ENCODE results near the gene DENND2D. TPM values are rescaled to one million over a fixed set of nuclear protein-coding genes. Genes with fewer than 3 reads are reported as not detected.
A peak's percentile ranks its signal among the peaks of the same experiment; 100 is the strongest.

The DENND2D gene
- total and polyA plus RNA-seq, 10 of the 15 experiments (the other 5 are each of a cell fraction or from before 2014, with no cell fraction given): 149 to 375 (median 172) TPM

- Histone ChIP-seq H3K27ac (ENCODE audit: control insufficient read depth, insufficient read depth) (no peak overlapping the region), H3K4me3 (no peak overlapping the region), H3K9ac (ENCODE audit: control insufficient read depth, insufficient read depth, low read length) (no peak overlapping the region), H3K36me3 (ENCODE audit: control insufficient read depth in 2 of 2, insufficient read depth in 2 of 2, low read length in 1 of 2) (peaks cover 9 to 33% of the 10 kb centered on the region in 2 experiments), H2AFZ (ENCODE audit: control insufficient read depth, low read depth, low read length) (no peak overlapping the region), H3K9me3 (replicated peaks; ENCODE audit: control insufficient read depth, insufficient read depth, low read length) (no peaks in the 10 kb centered on the region), H3K4me1 (ENCODE audit: control insufficient read depth, insufficient read depth, low read length) (no peaks in the 10 kb centered on the region), H3K79me2 (ENCODE audit: control insufficient read depth, insufficient read depth, low read length) (no peaks in the 10 kb centered on the region; the same call in 1 of the 2 replicates), H3K27me3 (replicated peaks in 1 of 2; ENCODE audit: control insufficient read depth in 2 of 2, insufficient read depth in 2 of 2, low read length in 1 of 2) (no peaks in the 10 kb centered on the region), H4K20me1 (ENCODE audit: control insufficient read depth, insufficient read depth) (no peaks in the 10 kb centered on the region), H3K4me2 (ENCODE audit: control insufficient read depth, insufficient read depth) (no peak overlapping the region)
- ChIA-PET POLR2A (interaction anchor here (0.6 to 3.8 kb wide), 7 partner anchors 12 to 50 kb away, joined by 3 to 21 read pairs (median 5); no protein-coding TSS in a partner anchor), SMC1A (ENCODE audit: uncharacterized antibody, unreplicated experiment) (interaction anchor here (0.7 to 6.5 kb wide), 18 partner anchors 8 to 217 kb away, joined by 3 to 68 read pairs (median 4); partner anchors contain the start of gene DENND2D), RAD21 (ENCODE audit: unreplicated experiment) (interaction anchor here (0.8 to 2.5 kb wide), 6 partner anchors 9 to 151 kb away, joined by 3 to 12 read pairs (median 4); partner anchors contain the start of genes CEPT1 and DRAM2), CTCF (interaction anchor here (0.8 to 3.1 kb wide), 9 partner anchors 9 to 153 kb away, joined by 3 to 14 read pairs (median 4); no protein-coding TSS in a partner anchor)
- DNase-seq (ENCODE audit: low read depth, low spot score): no peak
- in situ Hi-C loops (cut with MboI): no loop called here
- no TSS peak for BruUV-seq (replicated peaks)
- 0 out of 3 replicates have a peak, but pooled peaks have one; percentile 17 for ATAC-seq
- TF ChIP-seq MLLT1 (IDR thresholded peaks at IDR 0.05) (no peak), PRDM15 (CRISPR knock-in tag; IDR thresholded peaks at IDR 0.05) (no peak), MTA3 (IDR thresholded peaks at IDR 0.05; ENCODE audit: borderline replicate concordance, low read length) (peak; percentile 45; the same call in 1 of the 2 replicates), POU2F2 (IDR thresholded peaks at IDR 0.05; ENCODE audit: borderline replicate concordance, low read depth, low read length) (no peak; the same call in 2 of the 3 replicates), NBN (IDR thresholded peaks at IDR 0.05) (no peak), BACH1 (IDR thresholded peaks at IDR 0.05; ENCODE audit: borderline replicate concordance) (no peak), POLR2A (IDR thresholded peaks at IDR 0.05; ENCODE audit: low read depth, low read length) (no peak), ZNF217 (IDR thresholded peaks at IDR 0.05) (no peak)
- TF ChIP-seq, protein P1, sequence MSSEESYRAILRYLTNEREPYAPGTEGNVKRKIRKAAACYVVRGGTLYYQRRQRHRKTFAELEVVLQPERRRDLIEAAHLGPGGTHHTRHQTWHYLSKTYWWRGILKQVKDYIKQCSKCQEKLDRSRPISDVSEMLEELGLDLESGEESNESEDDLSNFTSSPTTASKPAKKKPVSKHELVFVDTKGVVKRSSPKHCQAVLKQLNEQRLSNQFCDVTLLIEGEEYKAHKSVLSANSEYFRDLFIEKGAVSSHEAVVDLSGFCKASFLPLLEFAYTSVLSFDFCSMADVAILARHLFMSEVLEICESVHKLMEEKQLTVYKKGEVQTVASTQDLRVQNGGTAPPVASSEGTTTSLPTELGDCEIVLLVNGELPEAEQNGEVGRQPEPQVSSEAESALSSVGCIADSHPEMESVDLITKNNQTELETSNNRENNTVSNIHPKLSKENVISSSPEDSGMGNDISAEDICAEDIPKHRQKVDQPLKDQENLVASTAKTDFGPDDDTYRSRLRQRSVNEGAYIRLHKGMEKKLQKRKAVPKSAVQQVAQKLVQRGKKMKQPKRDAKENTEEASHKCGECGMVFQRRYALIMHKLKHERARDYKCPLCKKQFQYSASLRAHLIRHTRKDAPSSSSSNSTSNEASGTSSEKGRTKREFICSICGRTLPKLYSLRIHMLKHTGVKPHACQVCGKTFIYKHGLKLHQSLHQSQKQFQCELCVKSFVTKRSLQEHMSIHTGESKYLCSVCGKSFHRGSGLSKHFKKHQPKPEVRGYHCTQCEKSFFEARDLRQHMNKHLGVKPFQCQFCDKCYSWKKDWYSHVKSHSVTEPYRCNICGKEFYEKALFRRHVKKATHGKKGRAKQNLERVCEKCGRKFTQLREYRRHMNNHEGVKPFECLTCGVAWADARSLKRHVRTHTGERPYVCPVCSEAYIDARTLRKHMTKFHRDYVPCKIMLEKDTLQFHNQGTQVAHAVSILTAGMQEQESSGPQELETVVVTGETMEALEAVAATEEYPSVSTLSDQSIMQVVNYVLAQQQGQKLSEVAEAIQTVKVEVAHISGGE (CRISPR knock-in tag; IDR thresholded peaks at IDR 0.05): 0 out of 2 replicates have a peak, but pooled peaks have one; percentile 13
- TF ChIP-seq, protein P2, sequence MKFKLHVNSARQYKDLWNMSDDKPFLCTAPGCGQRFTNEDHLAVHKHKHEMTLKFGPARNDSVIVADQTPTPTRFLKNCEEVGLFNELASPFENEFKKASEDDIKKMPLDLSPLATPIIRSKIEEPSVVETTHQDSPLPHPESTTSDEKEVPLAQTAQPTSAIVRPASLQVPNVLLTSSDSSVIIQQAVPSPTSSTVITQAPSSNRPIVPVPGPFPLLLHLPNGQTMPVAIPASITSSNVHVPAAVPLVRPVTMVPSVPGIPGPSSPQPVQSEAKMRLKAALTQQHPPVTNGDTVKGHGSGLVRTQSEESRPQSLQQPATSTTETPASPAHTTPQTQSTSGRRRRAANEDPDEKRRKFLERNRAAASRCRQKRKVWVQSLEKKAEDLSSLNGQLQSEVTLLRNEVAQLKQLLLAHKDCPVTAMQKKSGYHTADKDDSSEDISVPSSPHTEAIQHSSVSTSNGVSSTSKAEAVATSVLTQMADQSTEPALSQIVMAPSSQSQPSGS (IDR thresholded peaks at IDR 0.05; ENCODE audit: low read length): peak; percentile 31; the same call in 1 of the 2 replicates
- 83% methylated on average over 6 of the region's 6 CpGs for WGBS (ENCODE audit: insufficient coverage, insufficient replicate concordance, low lambda C conversion rate, missing lambda C conversion rate)
- intact Hi-C loops (cut with micrococcal nuclease; ENCODE audit: unreplicated experiment): no loop called here
- FAIRE-seq: no peak
Measured at GRCh38 chr1:111183308-111184069, 17.0 kb downstream of the DENND2D start.
